IMR-90 (cell line): ENCODE results near the gene ATF5. TPM values are rescaled to one million over a fixed set of nuclear protein-coding genes. Genes with fewer than 3 reads are reported as not detected.

Experiments used
- ATAC-seq: fragments of 200-7000 bp; cut with Tn5 transposase; 2 replicates; pipeline ENCODE4 v1.9.1; 2020; ENCODE audit warnings: low read depth, mild to moderate bottlenecking, moderate library complexity
- BruUV-seq: library from RNA; stranded (reverse); fragments of 400-500 nt; replicated peaks from 2 replicates; lab custom pipeline; 2021; lab: Mats Ljungman, UMichigan
- CTCF ChIA-PET: fragments of 300-600 bp; formaldehyde crosslinking; extraction: SDS; loops from one replicate; lab custom pipeline; 2021; ENCODE audit warnings: antibody characterized with exemption; lab: Yijun Ruan, JAX
- POLR2A ChIA-PET: fragments of 300-600 bp; sonication (Branson Sonifier 250); formaldehyde crosslinking; loops from one replicate; lab custom pipeline; 2022; ENCODE audit warnings: antibody characterized with exemption; ENCODE audit not compliant: unreplicated experiment; lab: Charles Lee
- DNase-seq: peaks from one replicate; pipeline ENCODE4 v3.0.0; 2013
- H2AFZ ChIP-seq: replicated peaks from 2 replicates; pipeline ENCODE3; 2013; ENCODE audit warnings: low read length, mild to moderate bottlenecking; ENCODE audit not compliant: poor library complexity
- H2AK5ac ChIP-seq: 2 replicates; pipeline ENCODE4 v1.6.1; 2013; ENCODE audit warnings: low read depth, low read length, inconsistent platforms
- H2AK9ac ChIP-seq: replicated peaks from 2 replicates; pipeline ENCODE3; 2013; ENCODE audit warnings: mild to moderate bottlenecking, low read depth, low read length, moderate library complexity; ENCODE audit not compliant: poor library complexity
- H2BK120ac ChIP-seq: 2 replicates; pipeline ENCODE4 v1.6.1; 2013; ENCODE audit warnings: low read depth, low read length, inconsistent platforms
- H2BK15ac ChIP-seq: 3 replicates; pipeline ENCODE4 v1.6.1; 2013; ENCODE audit warnings: low read depth, low read length, inconsistent platforms
- H2BK20ac ChIP-seq: 2 replicates; pipeline ENCODE4 v1.6.1; 2013; ENCODE audit warnings: low read depth, mild to moderate bottlenecking, inconsistent platforms, low read length, moderate library complexity
- H2BK5ac ChIP-seq: 2 replicates; pipeline ENCODE4 v1.6.1; 2013; ENCODE audit warnings: mild to moderate bottlenecking, low read depth, low read length, inconsistent platforms; ENCODE audit not compliant: poor library complexity, severe bottlenecking
- H3K14ac ChIP-seq: replicated peaks from 2 replicates; pipeline ENCODE4 v1.6.1; 2013; ENCODE audit warnings: low read depth, low read length, inconsistent platforms
- H3K18ac ChIP-seq: 2 replicates; pipeline ENCODE4 v1.6.1; 2013; ENCODE audit warnings: low read depth, low read length, control low read depth
- H3K23ac ChIP-seq: 2 replicates; pipeline ENCODE4 v1.6.1; 2013; ENCODE audit warnings: low read depth, low read length, inconsistent platforms
- H3K27ac ChIP-seq: 2 replicates; pipeline ENCODE4 v1.5.1; 2013; ENCODE audit warnings: mild to moderate bottlenecking, control low read depth, low read length; ENCODE audit not compliant: insufficient read depth
- H3K27me3 ChIP-seq: 2 replicates; pipeline ENCODE4 v1.6.1; 2013; ENCODE audit warnings: low read length; ENCODE audit not compliant: control insufficient read depth, insufficient read depth
- H3K36me3 ChIP-seq: 2 replicates; pipeline ENCODE4 v1.6.1; 2013; ENCODE audit warnings: low read length, mixed read lengths; ENCODE audit not compliant: control insufficient read depth, insufficient read depth
- H3K4ac ChIP-seq: 2 replicates; pipeline ENCODE4 v1.6.1; 2013; ENCODE audit warnings: low read depth, low read length, inconsistent platforms
- H3K4me1 ChIP-seq: 2 replicates; pipeline ENCODE4 v1.6.1; 2013; ENCODE audit warnings: low read length, mixed read lengths; ENCODE audit not compliant: control insufficient read depth, insufficient read depth
- H3K4me2 ChIP-seq: 2 replicates; pipeline ENCODE4 v1.6.1; 2013; ENCODE audit warnings: low read depth, mild to moderate bottlenecking, control low read depth, low read length, moderate library complexity
- H3K4me3 ChIP-seq: 2 replicates; pipeline ENCODE4 v1.5.1; 2013; ENCODE audit warnings: low read depth, mild to moderate bottlenecking, control low read depth, low read length, moderate library complexity; ENCODE audit not compliant: insufficient read depth
- H3K56ac ChIP-seq: 2 replicates; pipeline ENCODE4 v1.6.1; 2013; ENCODE audit warnings: low read length, inconsistent platforms; ENCODE audit not compliant: insufficient read depth; ENCODE audit errors: extremely low read depth
- H3K79me1 ChIP-seq, 2 experiments: 2 replicates each; pipeline ENCODE4 v1.6.1; 2013; ENCODE audit warnings: low read length in 2 of 2, inconsistent platforms in 1 of 2, low read depth in 1 of 2
- H3K9ac ChIP-seq: 2 replicates; pipeline ENCODE4 v1.6.1; 2013; ENCODE audit warnings: low read depth, low read length, control low read depth
- H3K9me1 ChIP-seq: 2 replicates; pipeline ENCODE4 v1.6.1; 2013; ENCODE audit warnings: low read length, inconsistent platforms; ENCODE audit not compliant: insufficient read depth
- H3K9me3 ChIP-seq: 2 replicates; pipeline ENCODE4 v1.6.1; 2013; ENCODE audit warnings: low read length; ENCODE audit not compliant: control insufficient read depth, insufficient read depth
- H4K20me1 ChIP-seq: 2 replicates; pipeline ENCODE4 v1.6.1; 2013; ENCODE audit warnings: low read length, inconsistent platforms; ENCODE audit not compliant: insufficient read depth
- H4K5ac ChIP-seq: 2 replicates; pipeline ENCODE4 v1.6.1; 2013; ENCODE audit warnings: mild to moderate bottlenecking, low read depth, low read length, control low read depth
- H4K8ac ChIP-seq, 2 experiments: 2 replicates each; pipeline ENCODE4 v1.6.1; 2013; ENCODE audit warnings: low read depth in 2 of 2, low read length in 2 of 2, control low read depth in 1 of 2, inconsistent platforms in 1 of 2
- H4K91ac ChIP-seq: 2 replicates; pipeline ENCODE4 v1.6.1; 2013; ENCODE audit warnings: low read depth, low read length, inconsistent platforms; ENCODE audit not compliant: insufficient read depth
- BHLHE40 ChIP-seq: fragments of 150-350 bp; IDR thresholded peaks from 2 replicates; pipeline ENCODE4 v1.6.1; 2016; ENCODE audit warnings: mild to moderate bottlenecking, low read depth, low read length
- CEBPB ChIP-seq: IDR thresholded peaks from 2 replicates; pipeline ENCODE4 v1.6.1; 2012; ENCODE audit warnings: low read depth, low read length, improper control_type of control experiment
- CHD1 ChIP-seq: IDR thresholded peaks from 2 replicates; pipeline ENCODE4 v1.6.1; 2012; ENCODE audit warnings: low read depth, low read length, improper control_type of control experiment
- FOS ChIP-seq: fragments of 150-350 bp; IDR thresholded peaks from 2 replicates; pipeline ENCODE4 v1.6.1; 2016; ENCODE audit warnings: low read depth, low read length
- MAFK ChIP-seq: IDR thresholded peaks from 2 replicates; pipeline ENCODE4 v1.6.1; 2012; ENCODE audit warnings: low read depth, low read length, improper control_type of control experiment
- MAZ ChIP-seq: IDR thresholded peaks from 2 replicates; pipeline ENCODE4 v1.6.1; 2012; ENCODE audit warnings: low read depth, mild to moderate bottlenecking, low read length, improper control_type of control experiment, moderate library complexity, borderline replicate concordance
- MXI1 ChIP-seq: IDR thresholded peaks from 2 replicates; pipeline ENCODE4 v1.6.1; 2012; ENCODE audit warnings: low read depth, mild to moderate bottlenecking, low read length, moderate library complexity, borderline replicate concordance
- RAD21 ChIP-seq: IDR thresholded peaks from 2 replicates; pipeline ENCODE4 v1.6.1; 2012; ENCODE audit warnings: low read length, improper control_type of control experiment
- RCOR1 ChIP-seq: IDR thresholded peaks from 2 replicates; pipeline ENCODE4 v1.6.1; 2012; ENCODE audit warnings: mild to moderate bottlenecking, low read length, improper control_type of control experiment; ENCODE audit not compliant: insufficient replicate concordance
- WGBS, 2 experiments: methylation state at CpG; one replicate each; pipeline versions ENCODE4 v1.1.5 to v1.1.7; 2013; ENCODE audit warnings: missing lambda C conversion rate in 2 of 2; ENCODE audit not compliant: insufficient read length in 1 of 2; ENCODE audit errors: extremely low coverage in 2 of 2; 5-methylcytosine and 5-hydroxymethylcytosine counted together
- dilution Hi-C: fragments of 300-500 bp; cut with HindIII; formaldehyde crosslinking; loops from one replicate; pipeline ENCODE4 v1.14.3; 2018; ENCODE audit warnings: low sequenced_read_pairs; ENCODE audit not compliant: unreplicated experiment
- in situ Hi-C: fragments of 300-500 bp; cut with MboI; formaldehyde crosslinking; loops from 3 replicates; pipeline ENCODE4 v1.14.3; 2019; ENCODE audit warnings: low sequenced_read_pairs, inconsistent platforms, mixed read lengths
- intact Hi-C: fragments of 100-400 bp; cut with micrococcal nuclease; formaldehyde crosslinking; loops from 2 replicates; pipeline ENCODE4 v1.10.0; 2022
- polyA plus RNA-seq, 3 experiments: library from polyadenylated mRNA; depleted of rRNA; stranded (reverse); fragments of >200 nt; gene quantifications; 2 replicates each; pipeline ENCODE4 v1.2.3, GENCODE V29; 2012; ENCODE audit warnings: low replicate concordance in 1 of 3
- total RNA-seq: library from RNA; depleted of rRNA; stranded (reverse); fragments of >200 nt; gene quantifications from 2 replicates; pipeline ENCODE4 v1.2.3, GENCODE V29; 2012
- TF ChIP-seq, protein P1 (sequence below): conservative IDR thresholded peaks from 2 replicates; pipeline ENCODE4 v1.5.1; 2012; ENCODE audit warnings: mild to moderate bottlenecking, low read depth, low read length, improper control_type of control experiment

ATF5 gene
- total and polyA plus RNA-seq, 2 of the 4 experiments (the other 2 are of a cell fraction): 2.7 to 15.7 TPM

- ATAC-seq (no peak), DNase-seq (no peak)
- no peak overlapping the region for H4K91ac ChIP-seq
- peaks cover 21% of the 10 kb centered on the region for H3K9me1 ChIP-seq
- H3K27me3 ChIP-seq: no peaks in the 10 kb centered on the region
- H2BK120ac ChIP-seq: no peak overlapping the region
- H3K4me2 ChIP-seq: no peak overlapping the region
- dilution Hi-C loops: no loop called here
- no peak overlapping the region for H2AK5ac ChIP-seq
- peaks cover 22% of the 10 kb centered on the region for H3K36me3 ChIP-seq
- ChIA-PET CTCF (no interaction called here), POLR2A (no interaction called here)
- no peak overlapping the region for H2BK20ac ChIP-seq
- peaks cover 25 to 76% of the 10 kb centered on the region in 2 experiments for H3K79me1 ChIP-seq
- H2BK5ac ChIP-seq: no peak overlapping the region
- H4K8ac ChIP-seq: no peak overlapping the region
- H3K4ac ChIP-seq: no peak overlapping the region
- BruUV-seq: no TSS peak
- H3K56ac ChIP-seq: no peak overlapping the region
- H3K4me1 ChIP-seq: peaks cover 17% of the 10 kb centered on the region
- intact Hi-C loops: no loop called here
- H4K20me1 ChIP-seq: peaks cover 40% of the 10 kb centered on the region
- H2AK9ac ChIP-seq: no peak overlapping the region
- WGBS, 2 experiments: 100% methylated on average over 3 of the region's 5 CpGs; no CpG with 5 or more reads in 1 of the 2 experiments
- H3K4me3 ChIP-seq: no peak overlapping the region
- no peak overlapping the region for H3K27ac ChIP-seq
- in situ Hi-C loops: no loop called here
- no peak overlapping the region for H3K14ac ChIP-seq
- no peak overlapping the region for H2AFZ ChIP-seq
- H4K5ac ChIP-seq: no peak overlapping the region
- no peak overlapping the region for H3K23ac ChIP-seq
- no peak overlapping the region for H2BK15ac ChIP-seq
- H3K18ac ChIP-seq: no peak overlapping the region
- no peak overlapping the region for H3K9ac ChIP-seq
- H3K9me3 ChIP-seq: no peaks in the 10 kb centered on the region
- no peak for TF ChIP-seq CHD1
- TF ChIP-seq MAZ: no peak
- TF ChIP-seq FOS: no peak
- no peak for TF ChIP-seq RCOR1
- TF ChIP-seq, protein P1, sequence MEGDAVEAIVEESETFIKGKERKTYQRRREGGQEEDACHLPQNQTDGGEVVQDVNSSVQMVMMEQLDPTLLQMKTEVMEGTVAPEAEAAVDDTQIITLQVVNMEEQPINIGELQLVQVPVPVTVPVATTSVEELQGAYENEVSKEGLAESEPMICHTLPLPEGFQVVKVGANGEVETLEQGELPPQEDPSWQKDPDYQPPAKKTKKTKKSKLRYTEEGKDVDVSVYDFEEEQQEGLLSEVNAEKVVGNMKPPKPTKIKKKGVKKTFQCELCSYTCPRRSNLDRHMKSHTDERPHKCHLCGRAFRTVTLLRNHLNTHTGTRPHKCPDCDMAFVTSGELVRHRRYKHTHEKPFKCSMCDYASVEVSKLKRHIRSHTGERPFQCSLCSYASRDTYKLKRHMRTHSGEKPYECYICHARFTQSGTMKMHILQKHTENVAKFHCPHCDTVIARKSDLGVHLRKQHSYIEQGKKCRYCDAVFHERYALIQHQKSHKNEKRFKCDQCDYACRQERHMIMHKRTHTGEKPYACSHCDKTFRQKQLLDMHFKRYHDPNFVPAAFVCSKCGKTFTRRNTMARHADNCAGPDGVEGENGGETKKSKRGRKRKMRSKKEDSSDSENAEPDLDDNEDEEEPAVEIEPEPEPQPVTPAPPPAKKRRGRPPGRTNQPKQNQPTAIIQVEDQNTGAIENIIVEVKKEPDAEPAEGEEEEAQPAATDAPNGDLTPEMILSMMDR: no peak
- no peak for TF ChIP-seq MXI1
- no peak for TF ChIP-seq RAD21
- no peak for TF ChIP-seq BHLHE40
- TF ChIP-seq MAFK: no peak
- TF ChIP-seq CEBPB: no peak
These were observed 3.5 kb upstream of the ATF5 start for GRCh38 chr19:49925486-49925885.
